Natural killer cell (primary cell): ENCODE data around the gene CAMKK1. TPM values are rescaled to one million over a fixed set of nuclear protein-coding genes. Genes with fewer than 3 reads are reported as not detected.
"Not testable (repeated sequence)": the region's sequence is repeated elsewhere in the genome, so short reads cannot be mapped to it uniquely, and the experiment has no call there.

Experiments used
- ATAC-seq, 3 donors: fragments of 150-1000 bp in 2 of 3; fragments of 200-7000 bp in 1 of 3; cut with Tn5 transposase; 1 replicate in 1 of 3; 2 replicates in 2 of 3; pipeline ENCODE4 v1.10.0; 2021; ENCODE audit warnings: mild to moderate bottlenecking in 2 of 3, moderate library complexity in 2 of 3
- DNase-seq, 2 donors: peaks; one replicate each; pipeline versions ENCODE4 v3.0.0 to v3.0.0-alpha.2; 2013 to 2021; ENCODE audit warnings: mixed read lengths in 1 of 2
- H3K27ac ChIP-seq: one replicate; pipeline ENCODE4 v1.5.1; 2013; ENCODE audit warnings: mild to moderate bottlenecking, low read length
- H3K27me3 ChIP-seq: one replicate; pipeline ENCODE4 v1.6.1; 2013; ENCODE audit warnings: low read length; ENCODE audit not compliant: control insufficient read depth, insufficient read depth
- H3K36me3 ChIP-seq: one replicate; pipeline ENCODE4 v1.6.1; 2013; ENCODE audit warnings: low read length; ENCODE audit not compliant: control insufficient read depth, insufficient read depth
- H3K4me1 ChIP-seq: one replicate; pipeline ENCODE4 v1.6.1; 2013; ENCODE audit warnings: low read length; ENCODE audit not compliant: control insufficient read depth, insufficient read depth
- H3K4me3 ChIP-seq: one replicate; pipeline ENCODE4 v1.5.1; 2013; ENCODE audit warnings: low read length
- H3K9me3 ChIP-seq: one replicate; pipeline ENCODE4 v1.6.1; 2013; ENCODE audit warnings: low read length; ENCODE audit not compliant: control insufficient read depth, insufficient read depth
- H3K27ac Mint-ChIP-seq, 2 donors: one replicate each; pipeline ENCODE4 v1.8.0; 2022; ENCODE audit warnings: mild to moderate bottlenecking in 2 of 2, mixed read lengths in 2 of 2, moderate library complexity in 1 of 2
- H3K27me3 Mint-ChIP-seq, 2 donors: one replicate each; pipeline ENCODE4 v1.8.0; 2022; ENCODE audit warnings: low read depth in 2 of 2, mixed read lengths in 2 of 2
- H3K36me3 Mint-ChIP-seq: one replicate; pipeline ENCODE4 v1.8.0; 2022; ENCODE audit warnings: mixed read lengths
- H3K4me1 Mint-ChIP-seq, 2 donors: one replicate each; pipeline ENCODE4 v1.8.0; 2022; ENCODE audit warnings: mixed read lengths in 2 of 2
- H3K4me3 Mint-ChIP-seq: one replicate; pipeline ENCODE4 v1.8.0; 2022; ENCODE audit warnings: mild to moderate bottlenecking, moderate library complexity, mixed read lengths
- H3K9me3 Mint-ChIP-seq, 2 donors: one replicate each; pipeline ENCODE4 v1.8.0; 2022; ENCODE audit warnings: mixed read lengths in 2 of 2
- CTCF ChIP-seq: fragments of 200-600 bp; IDR thresholded peaks from one replicate; pipeline ENCODE4 v1.8.0; 2022; ENCODE audit warnings: antibody characterized with exemption
- WGBS: methylation state at CpG from one replicate; pipeline ENCODE4 v1.1.7; 2013; ENCODE audit warnings: missing lambda C conversion rate; ENCODE audit not compliant: insufficient coverage; 5-methylcytosine and 5-hydroxymethylcytosine counted together
- intact Hi-C: fragments of 100-400 bp; cut with micrococcal nuclease; formaldehyde crosslinking; loops from one replicate; pipeline ENCODE4 v1.14.2; 2022
- total RNA-seq, 4 donors: library from RNA; stranded (reverse); fragments of 120-200 nt in 1 of 4; gene quantifications; one replicate each; pipeline versions ENCODE4 v1.2.3 to v1.2.4, GENCODE V29; 2013 to 2022

CAMKK1 gene
- total RNA-seq, 3 donors from 2014 or later (not counting 1 experiment from before 2014, with no cell fraction given), result 3.2 to 4.3 (median 3.9) TPM

- intact Hi-C loops, result no loop called here
- no peak overlapping the region for H3K27ac ChIP-seq
- Mint-ChIP-seq H3K36me3 (no peaks in the 10 kb centered on the region), H3K27me3 (peaks cover 0 to 5% of the 10 kb centered on the region in 2 donors), H3K4me1 (no peaks in the 10 kb centered on the region), H3K9me3 (no peaks in the 10 kb centered on the region), H3K4me3 (no peak overlapping the region), H3K27ac (no peak overlapping the region)
- DNase-seq, result no peak
- H3K27me3 ChIP-seq, result no peaks in the 10 kb centered on the region
- TF ChIP-seq CTCF, result no peak
- ATAC-seq, result no peak
- H3K9me3 ChIP-seq, result no peaks in the 10 kb centered on the region
- no peak overlapping the region for H3K4me3 ChIP-seq
- no peaks in the 10 kb centered on the region for H3K4me1 ChIP-seq
- 88% methylated on average over 16 of the region's 16 CpGs for WGBS
- no peaks in the 10 kb centered on the region for H3K36me3 ChIP-seq
These were observed 35.4 kb downstream of the CAMKK1 start for GRCh38 chr17:3857261-3858105.

- ATAC-seq, H3K4me1 ChIP-seq, H3K4me1 Mint-ChIP-seq, H3K4me3 ChIP-seq, intact Hi-C loops, H3K9me3 Mint-ChIP-seq, H3K36me3 ChIP-seq, DNase-seq, H3K27ac Mint-ChIP-seq, H3K36me3 Mint-ChIP-seq, H3K27ac ChIP-seq, H3K4me3 Mint-ChIP-seq, H3K9me3 ChIP-seq, H3K27me3 ChIP-seq: not testable (repeated sequence)
- WGBS, result 93% methylated on average over 23 of the region's 36 CpGs
- H3K27me3 Mint-ChIP-seq, result peaks cover 11 to 13% of the 10 kb centered on the region in 2 donors
These were observed 38.6 kb downstream of the CAMKK1 start for GRCh38 chr17:3854204-3854603.

- no peaks in the 10 kb centered on the region for H3K9me3 ChIP-seq
- peak overlapping the region in 1 of 2 donors; percentile 9 for H3K27ac Mint-ChIP-seq
These were observed 40.3 kb downstream of the CAMKK1 start for GRCh38 chr17:3852561-3852960.

More at GRCh38 chr17:3852561-3852960, 40.3 kb downstream of the CAMKK1 start:
- no peak overlapping the region for H3K4me3 ChIP-seq
- 89% methylated on average over 10 of the region's 10 CpGs for WGBS
- H3K9me3 Mint-ChIP-seq, result no peaks in the 10 kb centered on the region
- no peaks in the 10 kb centered on the region for H3K36me3 ChIP-seq
- H3K27me3 ChIP-seq, result no peaks in the 10 kb centered on the region
- no peaks in the 10 kb centered on the region for H3K4me1 Mint-ChIP-seq
- ATAC-seq, result no peak
- intact Hi-C loops, result no loop called here
- no peak for TF ChIP-seq CTCF
- H3K4me3 Mint-ChIP-seq, result no peak overlapping the region
- no peak for DNase-seq
- no peak overlapping the region for H3K27ac ChIP-seq
- no peaks in the 10 kb centered on the region for H3K36me3 Mint-ChIP-seq
- H3K4me1 ChIP-seq, result no peaks in the 10 kb centered on the region
- H3K27me3 Mint-ChIP-seq, result peaks cover 11 to 13% of the 10 kb centered on the region in 2 donors
